Measurements from ENCODE around the gene IGFBP4. TPM values are rescaled to one million over a fixed set of nuclear protein-coding genes. Genes with fewer than 3 reads are reported as not detected.

Gene IGFBP4
- total RNA-seq, 1 experiment from 2014 or later, result 7.9 TPM

- no peaks in the 10 kb centered on the region for H3K27me3 ChIP-seq
- no peaks in the 10 kb centered on the region for H3K9me3 ChIP-seq
- no peak overlapping the region for H3K4me3 ChIP-seq
- H3K36me3 ChIP-seq, result no peaks in the 10 kb centered on the region
- DNase-seq, result no peak
Measured at GRCh38 chr17:40506786-40507185, 63.5 kb downstream of the IGFBP4 start.

Other genes with a start within 250 kb of the IGFBP4 start
- 5.5 and 7.4 TPM in 2 replicates for gene WIPF2, start 224.1 kb upstream of the IGFBP4 start, total RNA-seq (2014; rRNA removed; shearing (Covaris generic); ENCODE audit: low replicate concordance)
- gene CDC6, start 155.6 kb upstream of the IGFBP4 start, total RNA-seq (2014; rRNA removed; shearing (Covaris generic); ENCODE audit: low replicate concordance), result 31.1 and 111 TPM in 2 replicates
- 8.9 and 11.2 TPM in 2 replicates for gene RARA, start 134.3 kb upstream of the IGFBP4 start, total RNA-seq (2014; rRNA removed; shearing (Covaris generic); ENCODE audit: low replicate concordance)
- gene GJD3, start 78.7 kb upstream of the IGFBP4 start, total RNA-seq (2014; rRNA removed; shearing (Covaris generic); ENCODE audit: low replicate concordance), result not detected in 2 replicates
- gene TOP2A, start 25.6 kb upstream of the IGFBP4 start, total RNA-seq (2014; rRNA removed; shearing (Covaris generic); ENCODE audit: low replicate concordance), result 138 and 187 TPM in 2 replicates
- not detected in 2 replicates for gene TNS4, start 58.2 kb downstream of the IGFBP4 start, total RNA-seq (2014; rRNA removed; shearing (Covaris generic); ENCODE audit: low replicate concordance)
- not detected in 2 replicates for gene CCR7, start 122.0 kb downstream of the IGFBP4 start, total RNA-seq (2014; rRNA removed; shearing (Covaris generic); ENCODE audit: low replicate concordance)
- gene SMARCE1, start 204.4 kb downstream of the IGFBP4 start, total RNA-seq (2014; rRNA removed; shearing (Covaris generic); ENCODE audit: low replicate concordance), result 57.9 and 83.9 TPM in 2 replicates
- 0.53 TPM in 1 of 2 replicates, not detected in the other for gene KRT222, start 221.7 kb downstream of the IGFBP4 start, total RNA-seq (2014; rRNA removed; shearing (Covaris generic); ENCODE audit: low replicate concordance)